GM21825 (cell line): ENCODE data around the gene CHRNA4.
"Not testable (repeated sequence)": the region's sequence is repeated elsewhere in the genome, so short reads cannot be mapped to it uniquely, and the experiment has no call there.

ENCODE experiments used
- ATAC-seq: cut with Tn5 transposase; IDR thresholded peaks from one replicate; pipeline ENCODE4 v1.9.1; 2021; ENCODE audit warnings: mild to moderate bottlenecking, moderate library complexity; ENCODE audit not compliant: unreplicated experiment

Gene CHRNA4

DNA sequence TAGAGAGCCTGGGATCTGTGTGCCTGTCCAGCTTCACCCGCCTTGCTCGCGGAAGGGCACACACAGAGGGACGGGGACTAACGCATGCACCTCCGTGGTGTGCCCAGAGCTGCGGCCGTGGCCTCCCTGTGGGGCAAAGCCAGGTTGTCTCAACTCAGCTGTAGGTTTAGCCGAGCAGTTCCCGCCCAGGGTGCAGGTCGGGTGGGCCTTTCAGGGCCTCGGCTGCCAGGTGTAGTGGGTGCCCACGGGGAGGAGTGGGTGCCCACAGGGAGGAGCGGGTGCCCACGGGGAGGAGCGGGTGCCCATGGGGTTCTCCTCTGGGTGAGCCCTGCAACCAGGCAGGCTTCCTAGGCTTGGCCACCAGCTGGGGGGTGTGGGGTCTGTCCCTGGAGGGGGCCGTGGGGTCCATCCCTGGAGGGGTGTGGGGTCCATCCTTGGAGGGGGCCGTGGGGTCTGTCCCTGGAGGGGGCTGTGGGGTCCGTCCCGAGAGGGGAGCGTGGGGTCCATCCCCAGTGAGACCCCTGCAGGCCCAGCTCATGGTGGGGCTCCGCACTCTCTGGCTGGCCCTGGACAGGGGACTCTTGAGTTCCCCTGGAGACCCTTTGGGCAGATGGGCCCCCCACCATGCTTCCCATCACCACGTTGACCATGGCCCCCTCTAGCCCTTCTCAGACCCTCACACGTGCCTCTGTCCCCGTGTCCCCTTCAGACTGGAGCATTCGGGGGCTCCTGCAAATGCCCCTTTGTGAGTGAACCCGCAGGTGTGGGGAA, 37.8 kb upstream of the CHRNA4 start:
- ATAC-seq = no peak

DNA sequence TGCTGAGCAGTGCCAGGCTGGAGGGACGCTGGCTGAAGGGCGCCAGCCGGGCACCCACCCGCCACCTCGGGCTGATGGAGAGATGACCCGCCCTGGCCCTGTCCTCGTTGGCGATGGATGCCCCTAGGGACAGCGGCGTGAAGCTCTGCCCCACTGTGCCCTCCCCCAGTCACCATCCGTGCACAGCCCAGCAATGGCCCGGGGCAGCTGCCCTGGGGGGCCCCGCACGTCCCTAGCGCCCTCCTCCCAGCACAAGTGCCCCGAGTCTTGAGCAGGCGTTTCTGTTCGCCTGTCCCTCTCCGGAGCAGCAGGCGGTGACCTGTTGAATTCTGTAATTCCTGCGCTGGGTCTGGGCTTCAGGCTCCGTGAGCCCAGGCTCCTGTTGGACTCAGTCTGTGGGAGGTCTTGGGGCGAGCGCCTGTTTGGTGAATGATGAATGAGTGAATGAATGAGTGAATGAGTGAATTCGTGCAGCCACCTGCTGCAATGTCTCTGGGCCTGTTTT, 36.8 kb upstream of the CHRNA4 start:
- no peak for ATAC-seq

GRCh38 chr20:63397155-63397843, 36.1 kb upstream of the CHRNA4 start:
- no peak for ATAC-seq

DNA sequence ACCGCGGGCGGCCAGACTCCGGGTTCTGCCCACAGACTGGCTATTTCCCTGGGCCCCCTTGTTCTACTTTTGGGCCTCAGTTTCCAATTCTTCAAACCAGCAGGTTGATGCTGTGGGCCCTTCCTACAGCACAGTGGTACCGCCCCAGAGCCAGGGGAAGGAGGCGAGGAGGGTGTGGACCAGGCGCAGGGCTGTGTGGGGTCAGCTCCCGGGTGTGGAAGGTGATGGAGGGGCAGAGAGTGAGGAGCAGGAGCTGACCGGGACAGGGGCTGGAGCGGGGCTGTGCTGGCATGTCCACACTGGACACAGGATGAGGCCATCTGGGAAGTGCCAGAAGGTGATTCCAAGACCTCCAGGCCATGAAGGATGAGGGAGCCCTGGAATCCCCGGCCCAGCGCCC, 35.2 kb upstream of the CHRNA4 start:
- ATAC-seq = no peak

GRCh38 chr20:63395723-63396122, 34.6 kb upstream of the CHRNA4 start:
- ATAC-seq = no peak

- ATAC-seq = no peak
Measured at GRCh38 chr20:63394920-63395455, 33.8 kb upstream of the CHRNA4 start.

- ATAC-seq = no peak
Measured at GRCh38 chr20:63394069-63394919, 33.1 kb upstream of the CHRNA4 start.

- ATAC-seq = no peak
Measured at GRCh38 chr20:63393566-63393965, 32.4 kb upstream of the CHRNA4 start.

DNA sequence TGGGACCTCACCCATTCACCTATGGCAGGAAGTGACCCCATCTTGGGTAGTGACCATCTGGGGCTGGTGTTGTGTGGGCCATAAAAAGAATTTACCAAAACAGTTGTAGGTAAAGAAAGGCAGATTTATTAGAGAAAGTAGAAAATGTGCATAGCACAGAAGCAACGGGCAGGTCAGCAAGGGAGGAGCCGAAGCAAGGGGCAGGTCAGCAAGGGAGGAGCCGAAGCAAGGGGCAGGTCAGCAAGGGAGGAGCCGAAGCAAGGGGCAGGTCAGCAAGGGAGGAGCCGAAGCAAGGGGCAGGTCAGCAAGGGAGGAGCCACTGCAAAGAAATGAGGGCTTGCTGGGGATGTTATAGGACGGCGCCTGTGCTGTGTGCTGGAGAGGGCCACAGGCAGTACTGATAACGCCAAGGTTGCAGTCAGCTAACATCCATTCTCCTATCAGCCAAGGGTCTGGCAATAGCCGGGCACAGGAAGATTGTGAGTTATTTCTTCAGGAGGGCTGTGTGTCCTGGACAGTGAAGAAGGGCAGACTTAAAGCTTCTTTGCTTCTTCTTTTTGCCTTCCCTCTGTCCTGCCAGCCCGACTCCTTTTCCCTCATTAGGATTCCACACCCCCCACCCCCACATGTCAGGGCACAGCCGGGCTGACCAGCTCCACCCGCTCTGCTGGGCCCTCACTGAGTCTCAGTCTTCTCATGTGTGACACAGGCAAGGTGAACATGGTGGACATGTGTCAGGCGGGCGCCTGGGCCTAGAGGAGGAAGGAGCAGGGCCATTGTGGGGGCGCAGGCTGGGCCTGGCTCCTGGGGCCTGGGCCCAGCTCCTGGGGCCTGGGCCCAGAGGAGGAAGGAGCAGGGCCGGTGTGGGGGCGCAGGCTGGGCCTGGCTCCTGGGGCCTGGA, 31.6 kb upstream of the CHRNA4 start:
- ATAC-seq = no peak

GRCh38 chr20:63387917-63388316, 26.8 kb upstream of the CHRNA4 start:
- no peak for ATAC-seq

DNA sequence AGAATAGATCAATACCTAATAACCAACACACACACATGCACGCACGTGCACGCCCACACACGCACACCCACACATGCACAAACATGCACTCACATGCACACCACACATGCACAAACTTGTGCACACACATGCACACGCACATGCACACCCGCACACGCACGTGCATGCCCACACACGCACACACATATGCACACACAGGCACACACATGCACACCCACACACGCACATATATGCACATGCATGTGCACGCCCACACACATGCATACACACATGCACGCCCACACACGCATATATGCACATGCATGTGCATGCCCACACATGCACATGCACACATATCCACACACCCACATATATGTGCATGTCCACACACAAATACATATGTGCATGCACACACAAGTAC, 26.2 kb upstream of the CHRNA4 start:
- no peak for ATAC-seq

GRCh38 chr20:63386491-63386890, 25.3 kb upstream of the CHRNA4 start:
- no peak for ATAC-seq

DNA sequence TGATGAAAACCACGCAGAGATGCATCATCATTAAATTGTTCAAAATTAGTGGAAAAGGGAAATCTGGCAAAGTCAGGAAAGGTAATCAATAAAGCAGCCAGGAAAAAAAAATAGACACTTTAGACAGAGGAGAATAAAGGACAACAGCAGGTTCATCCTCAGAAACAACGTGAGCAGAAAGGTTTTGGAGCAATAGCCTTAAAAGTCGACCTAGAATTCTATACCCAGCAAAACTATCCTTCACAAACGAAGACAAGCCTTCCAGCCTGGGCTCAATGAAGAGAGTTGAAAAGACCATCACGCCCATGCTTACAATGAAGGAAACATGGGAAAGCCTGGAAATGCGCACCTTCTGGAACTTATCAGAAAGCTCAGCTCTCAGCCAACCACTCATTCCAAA, 24.7 kb upstream of the CHRNA4 start:
- no peak for ATAC-seq

GRCh38 chr20:63384336-63384735, 23.2 kb upstream of the CHRNA4 start:
- ATAC-seq = no peak

DNA sequence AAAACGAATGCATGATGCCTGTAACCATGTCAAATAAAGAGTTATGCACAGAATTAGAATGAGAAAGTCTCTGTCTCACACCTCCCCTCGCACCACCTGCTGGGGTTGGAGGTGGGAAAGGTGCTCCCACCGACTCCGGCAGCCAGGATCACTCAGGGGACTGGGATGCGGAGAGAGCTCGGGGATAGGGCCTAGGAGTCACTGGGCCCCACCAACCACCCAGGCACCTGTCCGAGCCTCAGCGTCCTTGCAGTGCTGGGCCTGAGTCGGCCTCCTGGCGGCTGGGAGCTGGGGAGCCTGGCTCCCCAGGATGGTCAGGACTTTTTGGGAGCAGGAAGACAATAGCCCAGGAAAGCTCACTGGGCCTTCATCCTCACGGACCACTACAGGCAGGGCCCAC, 22.4 kb upstream of the CHRNA4 start:
- ATAC-seq = no peak

GRCh38 chr20:63382551-63383300, 21.6 kb upstream of the CHRNA4 start:
- ATAC-seq = no peak

GRCh38 chr20:63381781-63382431, 20.8 kb upstream of the CHRNA4 start:
- no peak for ATAC-seq

- no peak for ATAC-seq
Measured at GRCh38 chr20:63380346-63380870, 19.3 kb upstream of the CHRNA4 start.

GRCh38 chr20:63379872-63380271, 18.7 kb upstream of the CHRNA4 start:
- ATAC-seq = not testable (repeated sequence)
